ENCODE data around the gene GNA12. TPM values are rescaled to one million over a fixed set of nuclear protein-coding genes. Genes with fewer than 3 reads are reported as not detected.

Gene GNA12
- total RNA-seq, 4 donors from 2014 or later: 4.6 to 14.0 (median 8.9) TPM

DNA sequence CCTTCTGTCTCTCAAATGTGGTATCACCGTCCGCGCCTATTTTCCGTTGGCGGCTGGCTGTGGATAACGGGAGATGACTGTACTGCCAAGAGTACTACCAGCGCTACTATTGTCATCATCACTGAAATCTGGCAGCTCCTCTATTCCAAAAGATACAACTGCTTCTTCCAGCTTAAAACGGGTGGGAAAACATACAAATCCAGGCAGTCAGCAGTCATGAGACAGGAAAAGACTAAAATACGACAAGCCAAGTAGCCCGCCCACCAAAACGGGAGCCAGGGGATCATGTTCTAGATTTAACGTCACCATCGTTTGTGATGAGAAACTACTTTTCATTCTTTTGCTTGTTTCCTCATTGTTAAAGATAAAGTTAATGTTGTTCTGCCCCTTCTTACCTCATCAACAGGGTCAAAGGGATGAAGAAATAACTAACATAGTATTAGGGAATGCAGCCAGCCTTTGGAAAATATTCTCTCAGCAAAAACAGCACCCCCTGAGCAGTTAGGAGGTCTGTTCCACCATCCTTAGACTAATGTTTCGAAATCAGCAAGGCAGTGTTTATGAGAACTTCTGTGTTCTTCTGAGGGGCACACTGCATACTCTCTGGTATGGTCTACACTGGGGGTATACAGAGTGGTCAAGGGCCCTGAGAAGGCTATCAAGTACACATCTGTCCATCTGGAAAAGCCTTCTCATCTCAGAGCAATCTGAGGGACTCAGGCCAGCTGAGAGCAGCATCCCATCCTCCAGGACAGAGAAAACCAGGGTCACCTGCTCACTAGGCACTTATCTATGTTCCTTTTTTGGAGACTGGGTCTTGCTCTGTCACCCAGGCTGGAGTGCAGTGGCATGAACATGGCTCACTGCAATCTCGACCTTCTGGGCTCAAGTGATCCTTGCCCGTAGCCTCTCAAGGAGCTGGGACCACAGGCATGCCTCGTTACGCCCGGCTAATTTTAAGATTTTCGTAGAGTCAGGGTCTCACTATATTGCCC is 47.5 kb downstream of the GNA12 start:
- intact Hi-C loops (cut with DNase I; ENCODE audit: low total_unique reads): no loop called here
- TF ChIP-seq, protein P1, sequence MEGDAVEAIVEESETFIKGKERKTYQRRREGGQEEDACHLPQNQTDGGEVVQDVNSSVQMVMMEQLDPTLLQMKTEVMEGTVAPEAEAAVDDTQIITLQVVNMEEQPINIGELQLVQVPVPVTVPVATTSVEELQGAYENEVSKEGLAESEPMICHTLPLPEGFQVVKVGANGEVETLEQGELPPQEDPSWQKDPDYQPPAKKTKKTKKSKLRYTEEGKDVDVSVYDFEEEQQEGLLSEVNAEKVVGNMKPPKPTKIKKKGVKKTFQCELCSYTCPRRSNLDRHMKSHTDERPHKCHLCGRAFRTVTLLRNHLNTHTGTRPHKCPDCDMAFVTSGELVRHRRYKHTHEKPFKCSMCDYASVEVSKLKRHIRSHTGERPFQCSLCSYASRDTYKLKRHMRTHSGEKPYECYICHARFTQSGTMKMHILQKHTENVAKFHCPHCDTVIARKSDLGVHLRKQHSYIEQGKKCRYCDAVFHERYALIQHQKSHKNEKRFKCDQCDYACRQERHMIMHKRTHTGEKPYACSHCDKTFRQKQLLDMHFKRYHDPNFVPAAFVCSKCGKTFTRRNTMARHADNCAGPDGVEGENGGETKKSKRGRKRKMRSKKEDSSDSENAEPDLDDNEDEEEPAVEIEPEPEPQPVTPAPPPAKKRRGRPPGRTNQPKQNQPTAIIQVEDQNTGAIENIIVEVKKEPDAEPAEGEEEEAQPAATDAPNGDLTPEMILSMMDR (IDR thresholded peaks at IDR 0.05): no peak
- TF ChIP-seq POLR2A (IDR thresholded peaks at IDR 0.05): no peak
- H3K4me3 ChIP-seq (ENCODE audit: low read depth, poor library complexity, severe bottlenecking): no peak overlapping the region

DNA sequence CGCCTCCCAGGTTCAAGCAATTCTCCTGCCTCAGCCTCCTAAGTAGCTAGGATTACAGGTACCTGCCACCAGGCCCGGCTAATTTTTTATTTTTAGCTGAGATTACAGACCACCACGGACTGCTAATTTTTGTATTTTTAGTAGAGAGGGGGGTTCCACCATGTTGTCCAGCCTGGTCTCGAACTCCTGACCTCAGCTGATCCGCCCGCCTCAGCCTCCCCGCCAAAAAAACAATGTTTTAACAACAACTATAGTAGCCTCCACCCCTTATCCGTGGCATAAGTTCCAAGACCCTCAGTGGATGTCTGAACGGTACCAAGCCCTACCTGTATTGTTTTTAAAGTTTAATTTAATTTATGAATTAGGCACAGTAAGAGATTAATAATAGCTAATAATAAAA is 48.2 kb downstream of the GNA12 start:
- TF ChIP-seq, protein P1 (IDR thresholded peaks at IDR 0.05): no peak
- TF ChIP-seq POLR2A (IDR thresholded peaks at IDR 0.05): no peak
- 66 to 83% methylated on average over 9 of the region's 9 CpGs for WGBS, 2 donors
- peak in 1 of 2 donors; percentile 69 for DNase-seq (ENCODE audit: low spot score in 2 of 2)
- H3K4me3 ChIP-seq (ENCODE audit: low read depth, poor library complexity, severe bottlenecking): no peak overlapping the region
- intact Hi-C loops (cut with DNase I; ENCODE audit: low total_unique reads): no loop called here

More for the DNA sequence above, 47.5 kb downstream of the GNA12 start:
- WGBS, 2 donors: 64 to 71% methylated on average over 20 of the region's 20 CpGs
- DNase-seq (ENCODE audit: low spot score in 2 of 2): peak; percentile 75 to 95

DNA sequence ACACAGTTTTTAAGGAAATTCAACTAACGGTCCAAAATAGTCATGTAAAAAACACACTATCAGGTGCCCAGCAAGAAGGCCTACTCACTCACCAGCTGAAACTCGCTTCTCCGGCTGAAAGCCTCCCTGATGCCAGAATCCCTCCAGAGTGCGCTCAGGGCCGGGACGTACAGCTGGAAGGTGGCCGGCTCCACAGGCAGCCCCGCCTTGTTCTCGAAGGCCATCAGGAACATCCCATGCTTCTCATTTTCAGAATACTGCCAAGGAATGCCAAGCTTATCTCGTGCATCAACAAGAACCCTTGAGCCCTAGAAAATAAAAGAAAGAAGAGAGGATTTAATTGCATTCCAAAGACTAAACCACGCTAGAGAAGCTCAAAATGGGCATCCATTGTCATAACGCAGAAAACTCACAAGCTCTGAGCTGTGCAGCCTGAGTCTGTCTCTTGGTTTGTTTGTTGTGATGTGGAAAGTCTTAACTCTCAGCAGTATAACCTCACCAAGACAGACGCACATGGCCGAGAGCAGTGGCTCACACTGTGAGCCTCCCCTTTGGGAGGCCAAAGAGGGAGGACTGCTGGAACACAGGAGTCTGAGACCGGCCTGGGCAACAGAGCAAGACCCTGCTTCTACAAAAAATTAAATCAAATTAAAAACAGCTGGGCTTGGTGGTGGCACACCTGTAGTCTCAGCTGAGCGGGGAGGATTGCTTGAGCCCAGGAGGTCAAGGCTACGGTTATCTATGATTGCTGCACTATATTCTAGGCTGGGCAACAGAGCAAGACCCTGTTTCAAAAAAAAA is 49.1 kb downstream of the GNA12 start:
- no peak overlapping the region for H3K4me3 ChIP-seq (ENCODE audit: low read depth, poor library complexity, severe bottlenecking)
- WGBS, 2 donors: 94 to 95% methylated on average over 17 of the region's 17 CpGs
- intact Hi-C loops (cut with DNase I; ENCODE audit: low total_unique reads): no loop called here
- no peak for TF ChIP-seq POLR2A (IDR thresholded peaks at IDR 0.05)
- peak in 1 of 2 donors; percentile 76 for DNase-seq (ENCODE audit: low spot score in 2 of 2)

DNA sequence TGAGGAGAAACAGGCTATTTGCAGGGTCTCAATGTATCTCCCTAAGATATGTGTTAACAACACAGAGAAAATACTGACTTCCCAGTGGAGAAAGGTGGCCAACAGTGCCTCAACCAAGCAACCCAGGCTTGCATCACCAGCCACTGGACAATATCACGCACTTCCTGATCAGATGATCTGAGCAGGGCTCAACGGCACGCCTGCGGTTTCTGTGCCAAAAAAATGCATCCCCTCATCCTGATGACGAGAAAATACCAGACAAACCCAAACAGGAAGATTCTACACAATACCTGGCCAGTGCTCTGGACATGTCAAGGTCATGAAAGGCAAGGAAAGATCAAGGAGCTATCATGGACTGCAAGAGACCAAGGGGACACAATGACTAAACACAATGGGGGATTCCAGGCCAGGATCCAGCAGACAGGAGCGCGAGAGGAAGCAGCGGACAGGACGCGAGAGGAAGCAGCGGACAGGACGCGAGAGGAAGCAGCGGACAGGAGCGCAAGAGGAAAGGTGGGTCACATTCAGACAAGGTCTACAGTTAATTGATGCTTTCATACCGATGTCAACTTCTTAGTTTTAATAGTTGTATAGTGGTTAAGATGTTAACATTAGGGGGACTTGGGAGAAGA is 51.1 kb downstream of the GNA12 start:
- H3K4me3 ChIP-seq (ENCODE audit: low read depth, poor library complexity, severe bottlenecking): no peak overlapping the region
- 87 to 90% methylated on average over 16 of the region's 16 CpGs for WGBS, 2 donors
- intact Hi-C loops (cut with DNase I; ENCODE audit: low total_unique reads): no loop called here
- TF ChIP-seq, protein P1 (IDR thresholded peaks at IDR 0.05): no peak
- TF ChIP-seq POLR2A (IDR thresholded peaks at IDR 0.05): no peak
- peak in 1 of 2 donors; percentile 72 for DNase-seq (ENCODE audit: low spot score in 2 of 2)

DNA sequence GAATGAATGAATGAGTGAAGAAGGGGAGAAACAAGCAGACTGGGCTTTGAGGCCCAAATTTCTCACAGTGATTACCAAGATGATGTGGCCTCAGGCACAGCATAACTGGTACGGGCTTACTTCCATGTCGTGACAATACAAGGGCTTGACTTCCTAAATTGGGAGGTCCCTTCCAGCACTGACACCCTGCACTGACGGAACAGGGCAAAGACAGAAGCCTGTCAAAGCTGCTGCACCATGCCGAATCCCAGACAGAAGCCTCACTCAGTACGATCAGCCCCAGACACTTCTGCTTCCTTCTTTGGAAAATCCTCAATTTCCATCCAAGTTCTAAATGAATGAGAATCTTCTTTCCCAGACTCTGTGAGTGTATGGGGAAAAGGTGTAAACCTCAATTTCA is 51.9 kb downstream of the GNA12 start:
- peak in 1 of 2 donors; percentile 68 for DNase-seq (ENCODE audit: low spot score in 2 of 2)
- intact Hi-C loops (cut with DNase I; ENCODE audit: low total_unique reads): no loop called here
- WGBS, 2 donors: 87 to 93% methylated on average over 5 of the region's 5 CpGs
- TF ChIP-seq POLR2A (IDR thresholded peaks at IDR 0.05): no peak
- TF ChIP-seq, protein P1 (IDR thresholded peaks at IDR 0.05): no peak
- no peak overlapping the region for H3K4me3 ChIP-seq (ENCODE audit: low read depth, poor library complexity, severe bottlenecking)

Measured in lower leg skin (tissue), 4 donors.